Adipose tissue (tissue), 3 donors: ENCODE measurements around the gene CACNA1H. TPM values are rescaled to one million over a fixed set of nuclear protein-coding genes. Genes with fewer than 3 reads are reported as not detected.
"Not testable (repeated sequence)": the region's sequence is repeated elsewhere in the genome, so short reads cannot be mapped to it uniquely, and the experiment has no call there.

Experiments used
- H3K27ac ChIP-seq: one replicate; pipeline ENCODE4 v1.5.1; 2013; ENCODE audit warnings: low read depth, low read length
- WGBS, 3 donors: extraction: QIAGEN DNeasy Blood & Tissue Kit; methylation state at CpG; one replicate each; pipeline ENCODE4 v1.1.7; 2013; 5-methylcytosine and 5-hydroxymethylcytosine counted together
- polyA plus RNA-seq, 3 donors: library from polyadenylated mRNA; stranded (reverse); fragments of 200-250 nt; gene quantifications; one replicate each; pipeline ENCODE4 v1.2.3, GENCODE V29; 2013
- donor health status: healthy with polysubstance abuse.
- donor health status: Bipolar disorder and iron deficiency.
- donor health status: healthy.

The CACNA1H gene
- polyA plus RNA-seq, 3 donors: 2.9 to 11.9 (median 6.5) TPM

DNA sequence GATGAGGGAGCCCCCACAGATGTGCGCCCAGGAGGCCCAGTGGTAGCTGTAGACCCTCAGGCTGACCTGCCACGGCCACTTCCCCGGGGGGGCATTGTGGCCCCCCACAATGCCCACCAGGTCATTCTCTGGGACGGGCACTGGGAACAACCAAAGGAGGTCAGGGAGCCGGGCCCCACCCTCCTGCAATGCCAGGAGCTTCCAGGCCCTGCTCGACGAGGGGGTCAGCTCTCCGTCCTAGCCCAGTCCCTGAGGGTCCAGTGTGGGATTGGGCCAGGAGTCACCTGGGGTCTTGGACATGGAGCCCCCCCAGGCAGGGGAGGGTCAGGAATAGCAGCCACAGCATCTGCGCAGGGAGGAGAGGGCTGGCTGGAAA is 109.9 kb downstream of the CACNA1H start:
- WGBS, 3 donors: 74 to 79% (median 77%) methylated on average over 9 of the region's 9 CpGs
- H3K27ac ChIP-seq: no peak overlapping the region

GRCh38 chr16:1263591-1264344 is 110.9 kb downstream of the CACNA1H start:
- 64 to 73% (median 66%) methylated on average over 15 of the region's 15 CpGs for WGBS, 3 donors
- no peak overlapping the region for H3K27ac ChIP-seq

DNA sequence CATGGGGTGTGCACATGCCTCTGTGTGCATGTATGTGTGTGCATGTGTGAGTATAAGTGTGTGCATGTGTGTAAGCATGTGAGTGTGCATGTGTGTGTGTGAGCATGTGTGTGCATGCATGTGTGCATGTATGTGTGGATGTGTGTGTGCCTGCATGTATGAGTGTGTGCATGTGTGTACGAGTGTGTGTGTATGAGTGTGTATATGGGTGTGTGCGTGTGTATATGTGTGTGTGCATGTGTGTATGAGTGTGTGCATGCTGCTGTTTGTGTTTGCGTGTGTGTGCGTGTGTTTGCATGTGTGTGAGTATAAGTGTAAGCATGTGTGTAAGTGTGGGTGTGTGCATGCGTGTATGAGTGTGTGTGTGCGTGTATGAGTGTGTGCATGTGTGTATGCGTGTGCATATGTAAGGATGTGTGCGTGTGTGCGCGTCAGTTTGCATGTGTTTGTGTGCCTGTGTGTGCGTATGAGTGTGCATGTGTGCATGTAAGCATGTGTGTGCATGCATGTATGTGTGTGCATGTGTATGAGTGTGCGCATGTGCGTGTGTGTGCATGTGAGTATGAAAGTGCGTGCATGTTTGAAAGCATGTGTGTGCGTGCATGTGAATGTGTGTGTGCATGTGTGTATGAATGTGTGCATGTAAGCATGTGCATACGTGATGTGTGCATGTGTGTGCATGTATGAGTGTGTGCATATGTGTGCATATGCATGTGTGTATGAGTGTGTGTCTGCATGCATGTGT is 111.6 kb downstream of the CACNA1H start:
- 91 to 97% (median 95%) methylated on average over 16 of the region's 16 CpGs for WGBS, 3 donors
- H3K27ac ChIP-seq: no peak overlapping the region

- no peak overlapping the region for H3K27ac ChIP-seq
- WGBS, 3 donors: 73 to 84% (median 81%) methylated on average over 13 of the region's 13 CpGs
These were observed 112.3 kb downstream of the CACNA1H start for GRCh38 chr16:1265090-1265630.

- WGBS, 3 donors: 86 to 88% (median 88%) methylated on average over 19 of the region's 19 CpGs
- no peak overlapping the region for H3K27ac ChIP-seq
These were observed 112.9 kb downstream of the CACNA1H start for GRCh38 chr16:1265826-1266225.

DNA sequence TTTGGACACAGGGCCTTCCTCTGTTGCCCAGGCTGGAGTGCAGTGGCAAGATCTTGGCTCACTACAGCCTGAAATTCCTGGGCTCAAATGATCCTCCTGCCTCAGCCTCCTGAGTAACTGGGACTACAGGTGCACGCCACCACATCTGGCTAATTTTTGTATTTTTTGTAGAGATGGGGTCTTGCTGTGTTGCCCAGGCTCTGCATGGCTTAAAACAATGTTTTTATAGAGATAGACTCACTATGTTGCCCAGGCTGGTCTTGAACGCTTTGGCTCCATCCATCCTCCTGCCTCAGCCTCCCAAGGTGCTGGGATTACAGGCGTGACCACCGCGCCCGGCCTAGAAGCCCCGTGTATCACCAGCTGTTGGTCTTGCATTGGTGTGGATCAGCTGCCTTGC is 116.5 kb downstream of the CACNA1H start:
- not testable (repeated sequence) for H3K27ac ChIP-seq
- 92 to 95% (median 95%) methylated on average over 7 of the region's 7 CpGs for WGBS, 3 donors

- 62 to 87% (median 78%) methylated on average over 12 of the region's 12 CpGs for WGBS, 3 donors
- H3K27ac ChIP-seq: no peak overlapping the region
These were observed 118.4 kb downstream of the CACNA1H start for GRCh38 chr16:1271380-1271723.

Other genes starting within 250 kb of the CACNA1H start
- 10 to 100 TPM in 2 of 3 donors, 1 to 10 TPM in 1; 8.7 to 13.0 (median 12.3) TPM for gene LMF1, start 182.1 kb upstream of the CACNA1H start, polyA plus RNA-seq
- 1 to 10 TPM in 1 of 3 donors, under 1 TPM in 2; 0.61 to 1.3 (median 0.90) TPM for gene SOX8, start 171.3 kb upstream of the CACNA1H start, polyA plus RNA-seq
- gene SSTR5, start 80.4 kb upstream of the CACNA1H start, polyA plus RNA-seq: under 1 TPM in 1 of 3 donors, not detected in 2; 0.15 TPM
- not detected for gene C1QTNF8, start 56.9 kb upstream of the CACNA1H start, polyA plus RNA-seq
- under 1 TPM; 0.10 to 0.45 (median 0.15) TPM for gene TPSG1, start 72.2 kb downstream of the CACNA1H start, polyA plus RNA-seq
- 10 to 100 TPM in 2 of 3 donors, 1 to 10 TPM in 1; 8.0 to 26.3 (median 18.4) TPM for gene TPSB2, start 77.1 kb downstream of the CACNA1H start, polyA plus RNA-seq
- 10 to 100 TPM in 2 of 3 donors, 1 to 10 TPM in 1; 6.6 to 22.0 (median 10.0) TPM for gene TPSAB1, start 87.6 kb downstream of the CACNA1H start, polyA plus RNA-seq
- gene TPSD1, start 103.0 kb downstream of the CACNA1H start, polyA plus RNA-seq: 1 to 10 TPM in 1 of 3 donors, under 1 TPM in 1, not detected in 1; 0.16 to 1.2 TPM
- 10 to 100 TPM; 33.1 to 65.3 (median 52.4) TPM for gene UBE2I, start 156.5 kb downstream of the CACNA1H start, polyA plus RNA-seq
- gene BAIAP3, start 180.5 kb downstream of the CACNA1H start, polyA plus RNA-seq: 10 to 100 TPM in 1 of 3 donors, 1 to 10 TPM in 2; 2.7 to 11.4 (median 6.2) TPM
- gene TSR3, start 198.8 kb downstream of the CACNA1H start, polyA plus RNA-seq: 10 to 100 TPM; 42.0 to 69.2 (median 57.8) TPM
- gene GNPTG, start 198.8 kb downstream of the CACNA1H start, polyA plus RNA-seq: 10 to 100 TPM; 32.2 to 67.4 (median 40.4) TPM